Measurements from ENCODE around the gene PXDN.

Gene PXDN

GRCh38 chr2:1645761-1646476 lies 98.4 kb downstream of the PXDN start:
- DNase-seq, result no peak

- DNase-seq, result no peak
Observed at GRCh38 chr2:1644427-1644826, 99.9 kb downstream of the PXDN start.

GRCh38 chr2:1642993-1643619 lies 101.2 kb downstream of the PXDN start:
- no peak for DNase-seq

- no peak for DNase-seq
Observed at GRCh38 chr2:1642066-1642861, 102.1 kb downstream of the PXDN start.

GRCh38 chr2:1641523-1641922 lies 102.8 kb downstream of the PXDN start:
- DNase-seq, result no peak

- no peak for DNase-seq
Observed at GRCh38 chr2:1640301-1641135, 103.8 kb downstream of the PXDN start.

- no peak for DNase-seq
Observed at GRCh38 chr2:1639086-1639858, 105.0 kb downstream of the PXDN start.

- no peak for DNase-seq
Observed at GRCh38 chr2:1638281-1638860, 105.9 kb downstream of the PXDN start.

- no peak for DNase-seq
Observed at GRCh38 chr2:1636791-1637415, 107.4 kb downstream of the PXDN start.

- no peak for DNase-seq
Observed at GRCh38 chr2:1635823-1636222, 108.5 kb downstream of the PXDN start.

GRCh38 chr2:1634681-1635341 lies 109.5 kb downstream of the PXDN start:
- no peak for DNase-seq

GRCh38 chr2:1633936-1634587 lies 110.3 kb downstream of the PXDN start:
- DNase-seq, result no peak

GRCh38 chr2:1633092-1633671 lies 111.1 kb downstream of the PXDN start:
- no peak for DNase-seq

- no peak for DNase-seq
Observed at GRCh38 chr2:1632510-1632909, 111.8 kb downstream of the PXDN start.

GRCh38 chr2:1632002-1632348 lies 112.3 kb downstream of the PXDN start:
- DNase-seq, result no peak

GRCh38 chr2:1631292-1632001 lies 112.9 kb downstream of the PXDN start:
- DNase-seq, result no peak

GRCh38 chr2:1628893-1629292 lies 115.4 kb downstream of the PXDN start:
- DNase-seq, result no peak

GRCh38 chr2:1627628-1628381 lies 116.5 kb downstream of the PXDN start:
- DNase-seq, result no peak
